Hepatocyte (in vitro differentiated cells): ENCODE results near the gene MGAT5. TPM values are rescaled to one million over a fixed set of nuclear protein-coding genes. Genes with fewer than 3 reads are reported as not detected.

Source experiments
- DNase-seq: peaks from one replicate; pipeline ENCODE4 v3.0.0-alpha.2; 2016; ENCODE audit warnings: low spot score
- H2AFZ ChIP-seq: fragments of 200-600 bp; sonication (generic); 2 replicates; pipeline ENCODE4 v1.6.0; 2016; ENCODE audit warnings: antibody characterized with exemption, mild to moderate bottlenecking
- H3K27ac ChIP-seq: fragments of 200-600 bp; sonication (generic); 2 replicates; pipeline ENCODE4 v1.5.1; 2016; ENCODE audit warnings: mild to moderate bottlenecking
- H3K27me3 ChIP-seq: fragments of 200-600 bp; sonication (generic); 2 replicates; pipeline ENCODE4 v1.6.1; 2016
- H3K36me3 ChIP-seq: fragments of 200-600 bp; sonication (generic); replicated peaks from 2 replicates; pipeline ENCODE4 v1.5.1; 2016; ENCODE audit warnings: low read depth; ENCODE audit not compliant: insufficient read depth
- H3K4me1 ChIP-seq: fragments of 200-600 bp; sonication (generic); 2 replicates; pipeline ENCODE4 v1.5.1; 2016; ENCODE audit warnings: mild to moderate bottlenecking, moderate library complexity; ENCODE audit not compliant: insufficient read depth
- H3K4me2 ChIP-seq: fragments of 200-600 bp; sonication (generic); 2 replicates; pipeline ENCODE4 v1.6.0; 2016
- H3K4me3 ChIP-seq: fragments of 200-600 bp; sonication (generic); 2 replicates; pipeline ENCODE4 v1.5.1; 2016; ENCODE audit warnings: mild to moderate bottlenecking
- H3K79me2 ChIP-seq: fragments of 200-600 bp; sonication (generic); 2 replicates; pipeline ENCODE4 v1.6.0; 2017; ENCODE audit warnings: mild to moderate bottlenecking
- H3K9me2 ChIP-seq: fragments of 200-600 bp; sonication (generic); replicated peaks from 2 replicates; pipeline ENCODE4 v1.6.0; 2017; ENCODE audit warnings: mild to moderate bottlenecking; ENCODE audit not compliant: insufficient read depth
- H3K9me3 ChIP-seq: fragments of 200-600 bp; sonication (generic); 2 replicates; pipeline ENCODE4 v1.5.1; 2016; ENCODE audit warnings: low read depth, mild to moderate bottlenecking
- H4K20me1 ChIP-seq: fragments of 200-600 bp; sonication (generic); 2 replicates; pipeline ENCODE4 v1.6.0; 2016; ENCODE audit warnings: mild to moderate bottlenecking; ENCODE audit not compliant: insufficient read depth, poor library complexity, severe bottlenecking
- EZH2 ChIP-seq: fragments of 200-600 bp; sonication (generic); IDR thresholded peaks from 2 replicates; pipeline ENCODE4 v1.6.1; 2016; ENCODE audit warnings: antibody characterized with exemption, mild to moderate bottlenecking, borderline replicate concordance
- EZH2phosphoT487 ChIP-seq: fragments of 200-600 bp; sonication (generic); IDR thresholded peaks from one replicate; pipeline ENCODE4 v1.6.1; 2018; ENCODE audit warnings: antibody characterized with exemption, mild to moderate bottlenecking, low read depth, moderate library complexity; ENCODE audit not compliant: unreplicated experiment, severe bottlenecking
- WGBS: methylation state at CpG from one replicate; pipeline ENCODE4 v1.1.6; 2016; ENCODE audit warnings: low lambda C conversion rate; ENCODE audit errors: missing lambda C conversion rate; 5-methylcytosine and 5-hydroxymethylcytosine counted together
- polyA plus RNA-seq: library from polyadenylated mRNA; unstranded; fragments of >200 nt; fragmentation: Nextera tagmentation; extraction: Ambion mirVana; gene quantifications from 2 replicates; pipeline ENCODE4 v1.2.1, GENCODE V29; 2016
- total RNA-seq: library from RNA; depleted of rRNA; stranded (reverse); fragments of >200 nt; gene quantifications from 2 replicates; pipeline ENCODE4 v1.2.3, GENCODE V29; 2014
- TF ChIP-seq, protein P1 (sequence below): fragments of 200-600 bp; sonication (generic); IDR thresholded peaks from 2 replicates; pipeline ENCODE4 v1.5.1; 2016; ENCODE audit warnings: antibody characterized with exemption, mild to moderate bottlenecking; ENCODE audit not compliant: poor library complexity

Gene MGAT5
- total and polyA plus RNA-seq, 2 experiments from 2014 or later: 9.1 to 30.2 TPM

DNA sequence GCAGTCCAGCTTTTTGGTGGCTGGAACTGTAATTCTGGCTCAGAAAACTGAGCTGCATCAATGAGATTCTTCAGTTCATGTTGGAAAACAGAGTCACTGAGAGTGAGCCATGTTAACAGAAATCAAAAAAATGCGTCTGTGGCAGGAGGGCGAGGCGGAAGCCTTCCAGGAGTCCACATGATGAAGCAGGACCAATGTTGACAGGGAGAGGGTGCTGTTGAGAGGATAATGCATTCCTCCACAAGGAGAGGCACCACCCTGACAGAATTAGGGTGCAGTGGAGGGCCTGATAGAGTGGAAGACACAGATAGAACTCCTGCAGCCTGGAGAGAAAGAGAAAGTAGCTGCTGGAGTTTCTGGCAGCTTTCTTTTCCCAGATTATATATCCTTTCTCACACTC is 111.5 kb downstream of the MGAT5 start:
- Histone ChIP-seq H3K4me1 (peaks cover 22% of the 10 kb centered on the region), H3K36me3 (no peaks in the 10 kb centered on the region), H3K9me3 (no peaks in the 10 kb centered on the region), H3K4me3 (no peak overlapping the region), H3K9me2 (no peaks in the 10 kb centered on the region), H3K79me2 (no peaks in the 10 kb centered on the region), H3K4me2 (no peak overlapping the region), H4K20me1 (no peaks in the 10 kb centered on the region), H3K27ac (no peak overlapping the region), H2AFZ (no peak overlapping the region), H3K27me3 (no peaks in the 10 kb centered on the region)
- 95% methylated on average over 3 of the region's 3 CpGs for WGBS
- TF ChIP-seq, protein P1, sequence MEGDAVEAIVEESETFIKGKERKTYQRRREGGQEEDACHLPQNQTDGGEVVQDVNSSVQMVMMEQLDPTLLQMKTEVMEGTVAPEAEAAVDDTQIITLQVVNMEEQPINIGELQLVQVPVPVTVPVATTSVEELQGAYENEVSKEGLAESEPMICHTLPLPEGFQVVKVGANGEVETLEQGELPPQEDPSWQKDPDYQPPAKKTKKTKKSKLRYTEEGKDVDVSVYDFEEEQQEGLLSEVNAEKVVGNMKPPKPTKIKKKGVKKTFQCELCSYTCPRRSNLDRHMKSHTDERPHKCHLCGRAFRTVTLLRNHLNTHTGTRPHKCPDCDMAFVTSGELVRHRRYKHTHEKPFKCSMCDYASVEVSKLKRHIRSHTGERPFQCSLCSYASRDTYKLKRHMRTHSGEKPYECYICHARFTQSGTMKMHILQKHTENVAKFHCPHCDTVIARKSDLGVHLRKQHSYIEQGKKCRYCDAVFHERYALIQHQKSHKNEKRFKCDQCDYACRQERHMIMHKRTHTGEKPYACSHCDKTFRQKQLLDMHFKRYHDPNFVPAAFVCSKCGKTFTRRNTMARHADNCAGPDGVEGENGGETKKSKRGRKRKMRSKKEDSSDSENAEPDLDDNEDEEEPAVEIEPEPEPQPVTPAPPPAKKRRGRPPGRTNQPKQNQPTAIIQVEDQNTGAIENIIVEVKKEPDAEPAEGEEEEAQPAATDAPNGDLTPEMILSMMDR: no peak
- no peak for TF ChIP-seq EZH2phosphoT487
- no peak for TF ChIP-seq EZH2
- DNase-seq: no peak

DNA sequence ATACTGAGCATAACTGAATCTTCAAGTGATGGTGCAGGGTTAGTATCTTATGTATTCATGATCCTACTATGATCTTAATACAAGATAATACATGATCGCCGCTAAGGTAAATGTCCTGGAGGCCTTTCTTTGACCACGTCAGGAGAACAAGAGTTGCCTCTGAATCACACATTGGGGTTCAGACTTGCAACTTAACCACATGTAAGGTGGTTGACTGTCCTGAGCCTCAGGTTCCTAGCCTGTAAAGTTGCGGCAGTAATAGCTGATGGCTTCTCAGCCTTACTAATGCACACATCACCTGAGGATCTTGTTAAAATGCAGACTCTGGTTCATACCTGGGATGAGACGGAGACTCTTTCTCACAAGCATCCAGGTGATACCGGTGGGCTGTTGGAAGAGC is 112.5 kb downstream of the MGAT5 start:
- Histone ChIP-seq H3K4me3 (no peak overlapping the region), H3K9me2 (no peaks in the 10 kb centered on the region), H3K36me3 (no peaks in the 10 kb centered on the region), H2AFZ (no peak overlapping the region), H4K20me1 (no peaks in the 10 kb centered on the region), H3K27ac (no peak overlapping the region), H3K79me2 (no peaks in the 10 kb centered on the region), H3K9me3 (no peaks in the 10 kb centered on the region), H3K27me3 (no peaks in the 10 kb centered on the region), H3K4me1 (peaks cover 22% of the 10 kb centered on the region), H3K4me2 (no peak overlapping the region)
- TF ChIP-seq EZH2: no peak
- TF ChIP-seq, protein P1: no peak
- TF ChIP-seq EZH2phosphoT487: no peak
- no peak for DNase-seq
- 98% methylated on average over 6 of the region's 6 CpGs for WGBS

DNA sequence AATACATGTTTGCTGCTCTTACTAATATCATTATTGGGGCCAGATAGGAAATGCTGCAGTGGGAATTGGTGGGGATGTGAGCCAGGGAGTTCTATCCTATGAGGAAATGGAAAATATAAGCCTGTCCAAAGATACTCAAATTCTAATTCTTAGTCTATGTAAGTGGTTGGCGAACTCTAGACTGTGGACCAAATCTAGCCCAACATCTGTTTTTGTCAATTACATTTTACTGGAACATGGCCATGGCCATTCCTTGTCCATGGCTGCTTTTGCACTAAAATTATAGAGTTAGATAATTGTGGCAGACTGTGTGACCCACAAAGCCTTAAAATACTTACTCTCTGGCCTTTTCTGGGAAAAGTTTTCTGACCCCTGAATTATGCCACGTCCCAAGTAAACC is 113.3 kb downstream of the MGAT5 start:
- 93% methylated on average over 2 of the region's 2 CpGs for WGBS
- no peak for TF ChIP-seq EZH2
- TF ChIP-seq, protein P1: no peak
- TF ChIP-seq EZH2phosphoT487: no peak
- Histone ChIP-seq H3K36me3 (no peaks in the 10 kb centered on the region), H3K4me2 (no peak overlapping the region), H3K9me3 (no peaks in the 10 kb centered on the region), H4K20me1 (no peaks in the 10 kb centered on the region), H3K27me3 (no peaks in the 10 kb centered on the region), H2AFZ (no peak overlapping the region), H3K4me3 (no peak overlapping the region), H3K79me2 (no peaks in the 10 kb centered on the region), H3K9me2 (no peaks in the 10 kb centered on the region), H3K27ac (no peak overlapping the region), H3K4me1 (peaks cover 20% of the 10 kb centered on the region)
- DNase-seq: no peak
